ENCODE data around the gene TRAPPC13. TPM values are rescaled to one million over a fixed set of nuclear protein-coding genes. Genes with fewer than 3 reads are reported as not detected.

TRAPPC13 gene
- total RNA-seq, 4 donors from 2014 or later: 3.0 to 24.1 (median 11.9) TPM

GRCh38 chr5:65708145-65708544 is 83.3 kb downstream of the TRAPPC13 start:
- in situ Hi-C loops (cut with MboI; ENCODE audit: low pct_ligation_motif_present in 1 of 4, low pct_unique_long_range_greater_than_20kb in 1 of 4, low sequenced_read_pairs in 3 of 4) (no loop called here), intact Hi-C loops (cut with DNase I; ENCODE audit: low total_unique reads) (no loop called here)
- Histone ChIP-seq H3K4me3 (no peak overlapping the region), H3K4me1 (no peaks in the 10 kb centered on the region), H3K27me3 (no peaks in the 10 kb centered on the region), H3K27ac (no peak overlapping the region), H3K36me3 (no peaks in the 10 kb centered on the region), H3K9me3 (no peaks in the 10 kb centered on the region)
- TF ChIP-seq POLR2A (IDR thresholded peaks at IDR 0.05) (no peak), EP300 (IDR thresholded peaks at IDR 0.05; ENCODE audit: low read depth) (no peak), POLR2AphosphoS5 (IDR thresholded peaks at IDR 0.05) (no peak)
- 92 to 96% methylated on average over 4 of the region's 4 CpGs for WGBS, 2 donors (ENCODE audit: low coverage in 1 of 2)
- DNase-seq: no peak

Small RNA genes within 50 kb of the gene (small RNA-seq; reads per million reads assigned to genes)
- gene RNU6-540P: 0 reads per million in 4 donors

Other genes with a start within 250 kb of the TRAPPC13 start
- 1 to 10 TPM in 2 of 4 donors, under 1 TPM in 1, not detected in 1; 0.96 to 2.2 (median 1.1) TPM for gene ADAMTS6, start 143.1 kb upstream of the TRAPPC13 start, total RNA-seq
- gene CENPK, start 61.9 kb upstream of the TRAPPC13 start, total RNA-seq: 1 to 10 TPM in 3 of 4 donors, not detected in 1; 2.0 to 7.6 (median 5.2) TPM
- gene PPWD1, start 61.7 kb upstream of the TRAPPC13 start, total RNA-seq: 10 to 100 TPM in 3 of 4 donors, 1 to 10 TPM in 1; 9.0 to 52.1 (median 39.2) TPM
- gene TRIM23, start 694 bp upstream of the TRAPPC13 start, total RNA-seq: 10 to 100 TPM in 2 of 4 donors, 1 to 10 TPM in 2; 3.4 to 12.4 (median 7.7) TPM
- 1 to 10 TPM in 2 of 4 donors, under 1 TPM in 1, not detected in 1; 1.00 to 5.7 (median 2.9) TPM for gene SHLD3, start within 50 bp of the TRAPPC13 start, total RNA-seq
- gene SGTB, start 97.1 kb downstream of the TRAPPC13 start, total RNA-seq: 1 to 10 TPM in 3 of 4 donors, under 1 TPM in 1; 0.37 to 9.2 (median 4.0) TPM
- 10 to 100 TPM in 2 of 4 donors, 1 to 10 TPM in 2; 1.6 to 16.5 (median 9.0) TPM for gene NLN, start 97.2 kb downstream of the TRAPPC13 start, total RNA-seq